Fibroblast of mammary gland (primary cell): ENCODE results near the gene PLXDC2.
"Not testable (repeated sequence)": the region's sequence is repeated elsewhere in the genome, so short reads cannot be mapped to it uniquely, and the experiment has no call there.

Experiments
- DNase-seq: peaks from one replicate; pipeline ENCODE4 v3.0.0-alpha.2; 2010; ENCODE audit warnings: low read depth
- H3K4me3 ChIP-seq: 2 replicates; pipeline ENCODE4 v1.5.1; 2011; ENCODE audit warnings: low read depth, mild to moderate bottlenecking, low read length, moderate library complexity; ENCODE audit not compliant: control insufficient read depth
- TF ChIP-seq, protein P1 (sequence below): conservative IDR thresholded peaks from 2 replicates; pipeline ENCODE4 v1.5.1; 2011; ENCODE audit warnings: low read depth, low read length, inconsistent platforms; ENCODE audit not compliant: control insufficient read depth, insufficient read depth

PLXDC2 gene

DNA sequence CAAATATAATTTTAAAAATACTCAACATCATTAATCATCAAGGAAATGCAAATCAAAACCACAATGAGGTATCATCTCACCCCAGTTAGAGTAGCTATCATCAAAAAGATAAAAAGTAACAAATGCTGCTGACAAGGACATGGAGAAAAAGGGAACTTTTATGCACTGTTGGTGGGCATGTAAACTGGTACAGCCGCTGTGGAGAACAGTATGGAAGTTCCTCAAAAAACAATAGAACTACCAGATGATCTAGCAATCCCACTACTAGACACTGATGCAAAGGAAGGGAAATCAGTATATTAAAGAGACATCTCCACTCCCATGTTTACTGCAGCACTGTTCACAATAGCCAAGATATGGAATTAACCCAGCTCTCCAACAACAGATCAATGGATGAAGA is 384.5 kb downstream of the PLXDC2 start:
- H3K4me3 ChIP-seq, result no peak overlapping the region
- TF ChIP-seq, protein P1, sequence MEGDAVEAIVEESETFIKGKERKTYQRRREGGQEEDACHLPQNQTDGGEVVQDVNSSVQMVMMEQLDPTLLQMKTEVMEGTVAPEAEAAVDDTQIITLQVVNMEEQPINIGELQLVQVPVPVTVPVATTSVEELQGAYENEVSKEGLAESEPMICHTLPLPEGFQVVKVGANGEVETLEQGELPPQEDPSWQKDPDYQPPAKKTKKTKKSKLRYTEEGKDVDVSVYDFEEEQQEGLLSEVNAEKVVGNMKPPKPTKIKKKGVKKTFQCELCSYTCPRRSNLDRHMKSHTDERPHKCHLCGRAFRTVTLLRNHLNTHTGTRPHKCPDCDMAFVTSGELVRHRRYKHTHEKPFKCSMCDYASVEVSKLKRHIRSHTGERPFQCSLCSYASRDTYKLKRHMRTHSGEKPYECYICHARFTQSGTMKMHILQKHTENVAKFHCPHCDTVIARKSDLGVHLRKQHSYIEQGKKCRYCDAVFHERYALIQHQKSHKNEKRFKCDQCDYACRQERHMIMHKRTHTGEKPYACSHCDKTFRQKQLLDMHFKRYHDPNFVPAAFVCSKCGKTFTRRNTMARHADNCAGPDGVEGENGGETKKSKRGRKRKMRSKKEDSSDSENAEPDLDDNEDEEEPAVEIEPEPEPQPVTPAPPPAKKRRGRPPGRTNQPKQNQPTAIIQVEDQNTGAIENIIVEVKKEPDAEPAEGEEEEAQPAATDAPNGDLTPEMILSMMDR, result no peak
- DNase-seq, result no peak

DNA sequence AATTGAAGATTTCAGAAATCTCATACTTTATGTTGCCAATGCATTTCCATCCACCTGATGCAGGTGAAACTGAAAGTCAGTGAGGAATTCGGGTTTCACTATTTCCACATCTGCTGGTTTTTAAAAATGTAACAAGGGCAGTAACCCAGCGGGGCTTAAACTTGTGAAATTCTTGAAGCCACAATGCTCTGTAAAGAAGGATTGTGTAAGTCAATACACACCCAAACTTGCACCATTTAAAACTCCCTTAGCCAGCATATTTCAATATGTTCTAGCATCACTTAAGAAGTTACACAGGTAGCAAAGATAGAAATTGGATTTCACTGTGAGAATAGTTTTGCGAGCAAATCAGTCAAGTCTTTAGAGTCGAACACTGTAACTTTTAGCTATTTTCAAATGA is 386.1 kb downstream of the PLXDC2 start:
- TF ChIP-seq, protein P1, result no peak
- DNase-seq, result no peak
- no peak overlapping the region for H3K4me3 ChIP-seq

DNA sequence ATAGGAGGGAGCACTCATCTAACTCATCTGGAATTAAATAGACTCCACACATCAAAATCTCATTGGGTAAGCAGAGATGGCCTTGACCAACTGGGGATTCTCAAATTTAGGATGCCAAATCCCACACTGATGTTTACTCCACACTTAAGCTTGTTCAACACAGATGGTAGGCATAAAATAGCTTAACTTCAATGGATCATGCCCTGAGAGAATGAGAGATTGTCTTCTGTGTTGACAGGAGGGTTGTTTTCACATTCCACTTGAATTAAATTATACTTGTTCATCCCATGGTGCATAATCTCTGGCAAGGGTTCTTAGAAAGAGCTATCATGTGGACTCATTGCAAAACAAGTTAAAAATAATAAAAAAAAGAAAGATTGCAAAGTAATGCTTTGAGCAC is 391.4 kb downstream of the PLXDC2 start:
- TF ChIP-seq, protein P1, result no peak
- no peak overlapping the region for H3K4me3 ChIP-seq
- DNase-seq, result no peak

DNA sequence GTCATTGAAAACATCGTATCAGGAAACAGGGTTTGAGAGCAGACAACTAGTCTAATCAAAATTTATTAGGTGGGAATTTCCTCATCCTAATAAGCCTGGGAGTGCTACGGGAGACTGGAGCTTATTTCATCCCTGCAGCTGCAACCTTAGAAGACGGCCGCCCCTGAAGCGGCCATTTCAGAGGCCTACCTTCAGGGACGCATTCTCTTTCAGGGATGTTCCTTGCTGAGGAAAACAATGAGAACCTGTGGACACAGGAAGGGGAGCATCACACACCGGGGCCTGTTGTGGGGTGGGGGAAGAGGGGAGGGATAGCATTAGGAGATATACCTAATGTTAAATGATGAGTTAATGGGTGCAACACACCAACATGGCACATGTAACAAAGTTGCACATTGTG is 392.9 kb downstream of the PLXDC2 start:
- H3K4me3 ChIP-seq, DNase-seq: not testable (repeated sequence)

DNA sequence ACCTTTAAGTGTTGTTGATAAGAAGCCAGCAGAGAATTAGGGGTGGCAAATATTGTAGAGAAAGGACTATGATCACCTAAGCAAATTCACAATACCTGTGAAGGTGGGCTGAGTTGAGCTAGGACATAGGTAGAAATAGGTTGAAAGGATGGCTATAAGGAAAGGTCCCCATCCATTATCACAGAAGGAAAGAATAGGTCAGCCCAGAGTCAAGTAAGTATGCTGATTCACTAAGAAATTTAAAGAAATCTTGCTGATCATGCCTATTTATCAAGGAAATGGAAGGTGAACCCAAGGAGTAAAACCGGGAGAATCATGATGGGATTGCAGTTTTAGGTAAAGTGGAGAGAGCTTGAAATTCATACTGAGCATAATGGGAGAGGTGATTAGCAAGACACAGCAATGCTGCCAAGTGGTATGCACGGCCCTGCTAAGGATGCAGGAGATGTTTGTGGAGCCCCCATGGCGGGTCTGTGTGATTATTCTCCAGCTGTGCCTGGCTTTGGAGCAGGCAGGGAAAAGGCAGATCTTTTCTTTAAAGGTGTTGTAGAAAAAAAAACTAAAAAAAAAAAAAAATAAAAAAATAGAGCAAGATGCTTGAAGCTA is 399.4 kb downstream of the PLXDC2 start:
- DNase-seq, result no peak
- H3K4me3 ChIP-seq, result no peak overlapping the region
- TF ChIP-seq, protein P1, result no peak

DNA sequence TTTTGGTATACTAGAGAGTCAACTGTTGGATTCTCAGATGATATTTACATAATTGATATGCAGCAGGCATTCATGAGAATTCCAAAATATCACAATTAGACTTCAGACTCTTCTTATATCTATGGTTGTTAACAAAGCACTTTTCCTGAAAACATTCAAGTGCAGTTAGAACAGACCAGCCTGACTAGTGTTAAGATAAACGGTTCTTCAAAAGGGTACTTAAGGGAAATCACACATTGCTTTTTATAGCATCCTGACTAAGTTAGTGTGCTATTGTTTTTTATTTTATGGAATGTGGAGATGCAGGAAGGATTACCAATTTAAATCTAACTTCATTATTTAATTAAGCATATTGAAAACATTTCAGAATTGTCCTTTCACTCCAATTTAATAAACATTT is 405.1 kb downstream of the PLXDC2 start:
- DNase-seq, result no peak
- TF ChIP-seq, protein P1, result no peak
- H3K4me3 ChIP-seq, result no peak overlapping the region

DNA sequence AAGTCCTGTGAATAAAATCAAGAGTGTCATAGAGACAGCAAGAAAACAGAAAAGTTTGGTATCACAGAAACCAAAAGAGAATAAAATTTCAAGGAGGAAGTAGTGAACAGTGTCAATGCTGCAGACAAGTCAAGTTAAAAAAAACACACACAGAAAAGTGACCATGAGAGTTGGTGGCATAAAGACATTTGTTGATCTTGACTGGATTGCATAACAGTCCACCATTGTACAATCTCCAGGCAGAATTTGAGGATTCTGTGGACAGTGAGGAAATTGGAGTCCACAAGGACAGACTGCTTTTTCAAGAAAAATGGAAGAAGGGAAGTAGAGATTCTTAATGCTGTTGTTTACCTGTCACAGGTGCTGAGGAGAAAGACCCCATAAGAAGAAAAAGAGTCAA is 412.5 kb downstream of the PLXDC2 start:
- H3K4me3 ChIP-seq, result no peak overlapping the region
- DNase-seq, result no peak
- TF ChIP-seq, protein P1, result no peak
